ENCODE results near the gene ZMAT5.

The ZMAT5 gene, protein sequence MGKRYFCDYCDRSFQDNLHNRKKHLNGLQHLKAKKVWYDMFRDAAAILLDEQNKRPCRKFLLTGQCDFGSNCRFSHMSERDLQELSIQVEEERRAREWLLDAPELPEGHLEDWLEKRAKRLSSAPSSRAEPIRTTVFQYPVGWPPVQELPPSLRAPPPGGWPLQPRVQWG

DNA sequence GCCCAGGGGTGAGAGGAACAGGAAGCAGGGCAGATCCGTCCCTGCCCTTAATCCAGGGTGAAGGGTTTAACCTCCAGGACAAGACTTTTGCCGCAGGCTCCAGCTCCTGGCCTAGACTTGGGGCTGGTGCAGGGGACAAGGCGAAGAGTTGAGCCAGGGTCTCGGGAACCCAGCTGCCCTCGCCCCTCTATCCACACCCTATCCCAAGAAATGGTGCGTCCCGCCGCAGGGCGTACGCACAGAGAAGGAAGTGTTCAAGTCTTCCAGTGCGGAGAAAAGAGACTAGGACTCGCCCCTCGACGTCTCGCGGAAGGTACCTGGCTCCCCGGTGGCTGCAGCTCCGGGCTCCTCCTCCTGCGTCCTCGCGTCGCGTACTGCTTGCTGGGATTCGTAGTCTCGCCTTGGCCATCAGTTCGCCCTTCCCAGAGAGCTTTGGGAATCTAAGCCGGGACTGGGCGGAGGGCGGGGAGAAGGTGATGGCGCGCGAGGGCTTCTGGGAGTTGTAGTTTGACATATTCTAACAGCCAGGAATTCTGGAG, at the start of gene ZMAT5:
Gene ZMAT5, minus strand, starts transcription at position 376 of the 539 bp plus-strand sequence. CDS start 18,463 bp downstream, outside the sequence.
- DNase-seq: peak; percentile 97

GRCh38 chr22:29816539-29816938, 49.7 kb upstream of the ZMAT5 start:
- no peak for DNase-seq

- DNase-seq: no peak
Observed at GRCh38 chr22:29816128-29816527, 49.3 kb upstream of the ZMAT5 start.

DNA sequence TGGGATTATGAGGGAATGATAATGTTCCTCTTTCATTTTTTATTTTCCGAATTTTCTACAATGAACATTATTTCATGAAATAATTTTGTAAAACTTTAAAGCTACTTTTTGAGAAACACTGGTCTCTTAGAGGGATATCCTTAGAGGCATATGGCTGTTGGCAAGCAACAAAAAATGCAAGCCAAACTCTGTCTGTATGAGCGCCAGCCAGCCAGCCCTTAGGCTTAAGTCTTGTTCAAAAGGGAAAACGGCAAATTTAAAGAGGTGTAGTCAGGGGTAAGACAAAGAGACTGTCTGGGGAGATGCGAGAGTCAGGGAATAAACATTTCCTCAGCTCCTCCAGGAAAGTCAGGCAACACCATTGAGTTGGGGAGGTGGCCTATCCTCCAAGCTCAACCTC, 48.8 kb upstream of the ZMAT5 start:
- DNase-seq: no peak

DNA sequence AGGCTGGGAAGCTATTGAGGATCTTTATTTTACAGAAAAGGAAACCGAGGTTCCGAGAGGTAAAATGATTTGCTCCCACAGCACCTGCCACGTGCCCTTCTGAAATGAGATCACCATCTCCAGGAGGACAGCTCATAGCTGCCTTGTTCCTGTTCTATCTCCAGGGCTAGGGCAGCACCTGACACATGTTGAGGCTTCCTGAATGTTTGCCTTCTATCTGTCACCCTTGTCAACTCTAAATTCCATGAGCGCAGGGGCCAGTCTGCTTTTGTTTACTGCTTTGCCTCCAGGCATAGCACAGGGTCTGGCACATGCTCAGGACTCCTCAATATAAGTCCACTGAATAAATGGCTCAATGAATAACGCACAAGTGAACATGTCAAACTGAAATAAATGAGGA, 47.2 kb upstream of the ZMAT5 start:
- DNase-seq: no peak

DNA sequence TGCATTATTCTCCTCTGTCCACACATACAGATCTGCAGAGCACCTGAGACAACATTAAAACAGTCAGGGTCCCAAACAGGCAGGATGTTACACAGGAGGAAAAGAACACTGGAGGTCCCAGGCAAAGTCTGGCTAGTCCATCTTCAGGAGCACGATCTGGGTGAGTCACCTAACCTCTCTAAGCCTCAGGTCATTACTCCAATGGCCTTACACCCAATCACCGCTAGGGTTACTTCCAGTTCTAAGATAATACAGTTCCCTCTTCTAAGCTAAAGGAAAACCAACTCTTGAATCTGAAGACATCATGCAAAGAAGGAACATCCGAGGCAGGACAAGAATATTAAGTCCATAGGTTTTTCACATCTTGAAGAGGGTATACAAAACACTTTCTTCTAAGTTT, 46.8 kb upstream of the ZMAT5 start:
- DNase-seq: no peak

DNA sequence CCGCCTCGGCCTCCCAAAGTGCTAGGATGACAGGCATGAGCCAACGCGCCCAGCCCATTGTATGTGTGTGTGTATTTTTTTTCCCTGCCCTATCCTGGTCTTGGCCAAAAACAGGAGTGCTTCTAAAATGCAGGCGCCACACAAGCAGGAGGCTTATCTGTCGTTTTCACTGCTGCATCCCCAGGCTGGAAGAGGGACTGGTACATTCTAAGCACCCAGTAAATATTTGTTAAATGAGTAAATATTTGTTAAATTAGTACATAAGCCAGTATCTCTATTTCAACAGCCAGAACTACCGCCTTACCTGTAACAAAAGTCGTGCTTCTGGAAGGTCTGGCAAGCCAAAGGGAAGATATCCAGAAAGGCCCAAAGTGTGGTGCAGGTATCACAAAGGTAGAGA, 46.3 kb upstream of the ZMAT5 start:
- no peak for DNase-seq

DNA sequence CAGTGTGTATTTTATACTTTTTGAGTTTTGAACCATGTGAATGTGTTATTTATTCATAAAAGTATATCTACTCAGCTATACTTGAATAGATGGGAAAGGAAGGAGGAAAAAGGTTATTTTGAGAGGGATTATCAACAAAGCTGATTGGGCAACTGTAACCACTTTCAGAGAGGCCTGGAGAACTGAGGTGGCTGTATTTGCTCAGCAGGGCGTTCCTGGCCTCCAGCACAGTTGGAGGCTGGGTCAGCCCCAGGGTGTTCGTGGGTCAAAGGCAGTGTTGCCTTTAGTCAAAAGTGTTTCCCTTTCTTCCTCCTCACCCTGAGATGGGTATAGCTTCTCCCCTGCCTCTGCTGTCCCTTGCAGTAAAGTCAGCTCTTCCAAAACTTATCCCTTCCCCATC, 44.6 kb upstream of the ZMAT5 start:
- no peak for DNase-seq

GRCh38 chr22:29810216-29810615, 43.4 kb upstream of the ZMAT5 start:
- no peak for DNase-seq

GRCh38 chr22:29806196-29806595, 39.4 kb upstream of the ZMAT5 start:
- DNase-seq: no peak

DNA sequence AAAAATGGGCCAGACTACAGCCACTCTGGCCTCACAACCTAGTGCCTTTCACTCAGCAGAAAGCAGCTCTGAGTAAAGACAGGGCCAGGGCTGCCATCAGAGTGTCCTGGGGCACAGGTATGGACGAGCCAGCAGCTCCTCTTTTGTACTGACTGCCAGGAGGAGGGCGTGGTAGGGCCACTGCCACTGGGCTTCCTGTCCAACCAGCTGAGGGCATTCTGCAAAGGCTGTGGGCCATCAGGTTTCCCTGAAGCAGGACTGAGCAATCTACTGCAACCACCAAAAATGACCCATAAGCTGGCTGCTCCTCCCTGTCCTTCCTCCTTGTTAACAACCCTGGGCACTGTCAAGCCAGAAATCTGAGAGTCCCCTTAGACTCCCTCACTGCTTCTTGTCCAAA, 38.2 kb upstream of the ZMAT5 start:
- no peak for DNase-seq

GRCh38 chr22:29803190-29803589, 36.4 kb upstream of the ZMAT5 start:
- no peak for DNase-seq

DNA sequence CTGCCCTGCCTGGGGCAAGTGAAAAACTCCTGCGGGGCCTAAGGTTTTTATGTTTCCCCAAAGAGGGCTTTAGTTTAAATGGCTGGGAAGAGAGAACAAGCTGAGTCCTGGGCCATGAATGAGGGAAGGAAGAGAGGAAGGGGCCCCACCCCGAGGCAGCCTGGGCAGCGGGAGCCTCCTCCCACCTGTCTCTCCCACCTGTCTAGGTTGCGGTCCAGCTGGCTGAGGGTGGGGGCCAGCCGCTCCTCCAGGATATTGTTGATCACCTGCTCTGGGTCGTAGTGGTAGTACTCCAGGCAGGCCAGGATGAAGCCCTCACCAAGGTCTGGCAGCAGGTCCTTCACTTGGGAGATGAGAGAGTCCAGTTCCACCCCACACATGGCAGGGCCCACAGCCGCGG, 35.0 kb upstream of the ZMAT5 start:
- DNase-seq: no peak

- DNase-seq: no peak
Observed at GRCh38 chr22:29801153-29801552, 34.3 kb upstream of the ZMAT5 start.

DNA sequence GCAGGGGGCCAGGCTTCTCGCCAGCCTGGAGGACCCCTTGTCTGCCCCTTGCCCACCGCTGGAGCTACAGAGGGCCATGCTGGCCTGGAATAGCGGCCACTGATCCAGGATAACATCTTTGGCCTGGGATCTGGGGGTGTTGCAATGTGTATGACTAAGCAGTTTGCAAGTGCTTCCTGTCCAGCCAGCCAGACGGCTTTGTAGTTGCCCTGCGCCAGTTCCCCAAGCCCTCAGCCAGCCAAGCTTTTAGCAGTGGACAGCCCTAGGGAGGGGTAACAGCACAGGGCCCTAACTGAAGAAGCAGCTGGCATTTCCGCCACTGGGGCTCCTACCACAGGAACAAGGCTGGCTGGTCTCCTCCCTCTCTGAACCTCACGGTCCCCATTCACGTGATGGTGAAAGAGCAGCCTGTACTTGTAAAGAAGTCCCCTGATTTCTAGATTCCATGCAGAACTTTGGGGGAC, 32.4 kb upstream of the ZMAT5 start:
- DNase-seq: peak; percentile 89

DNA sequence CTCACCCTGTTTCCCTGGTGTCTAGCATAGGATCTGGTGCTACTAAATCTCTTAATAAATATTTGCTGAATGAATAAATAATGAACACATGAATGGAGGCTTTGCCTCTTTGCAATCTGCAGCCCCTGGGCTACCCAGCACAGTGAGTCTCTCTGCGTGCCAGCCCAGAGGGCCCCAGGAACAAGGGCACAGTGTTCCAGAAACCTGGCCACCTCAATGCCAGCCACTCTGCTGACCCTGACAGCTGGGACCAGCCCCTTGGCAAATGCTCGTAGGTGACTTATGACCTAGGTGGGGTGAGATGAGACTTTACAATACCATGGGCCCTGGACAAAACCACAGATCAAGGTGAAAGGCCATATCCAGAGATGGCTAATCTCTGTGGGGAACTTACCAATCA, 32.0 kb upstream of the ZMAT5 start:
- DNase-seq: no peak

DNA sequence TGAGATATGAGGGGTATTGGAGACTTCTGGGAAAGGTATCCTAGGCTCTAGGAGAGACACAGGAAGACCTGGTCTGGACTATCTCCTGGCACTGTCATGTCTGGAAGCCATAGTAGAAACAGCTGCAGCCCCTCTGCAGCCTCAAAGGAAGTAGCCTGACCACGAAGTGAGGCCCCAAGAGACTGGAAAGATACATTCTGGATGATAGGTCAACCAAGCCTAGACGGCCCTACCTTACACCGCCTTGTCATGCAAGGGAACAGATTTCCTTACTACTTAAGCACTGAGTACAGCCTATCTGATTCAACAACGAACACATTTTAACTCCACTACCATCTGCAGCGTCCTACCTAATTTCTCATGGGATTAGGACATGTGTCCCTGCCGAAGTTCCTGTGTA, 31.5 kb upstream of the ZMAT5 start:
- peak; percentile 1 for DNase-seq

DNA sequence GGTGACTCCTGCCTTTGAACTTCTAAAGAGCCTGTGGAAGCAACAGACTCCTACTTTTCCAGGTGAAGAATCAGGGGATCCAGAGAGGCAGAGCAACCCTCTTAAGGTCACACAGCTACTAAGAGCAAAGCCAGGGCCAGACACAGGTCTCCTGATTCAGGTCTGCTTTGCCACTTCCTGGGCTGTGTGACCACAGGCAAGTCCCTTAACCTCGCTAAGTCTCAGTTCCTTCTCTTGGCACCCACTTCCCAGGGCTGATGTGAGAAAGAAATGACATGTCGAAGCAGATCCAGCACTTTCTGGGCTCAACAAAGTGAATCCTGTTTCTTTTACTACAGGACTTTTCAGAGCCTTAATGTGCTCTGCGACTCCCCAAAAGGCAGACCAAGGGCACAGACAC, 30.5 kb upstream of the ZMAT5 start:
- DNase-seq: peak; percentile 80

DNA sequence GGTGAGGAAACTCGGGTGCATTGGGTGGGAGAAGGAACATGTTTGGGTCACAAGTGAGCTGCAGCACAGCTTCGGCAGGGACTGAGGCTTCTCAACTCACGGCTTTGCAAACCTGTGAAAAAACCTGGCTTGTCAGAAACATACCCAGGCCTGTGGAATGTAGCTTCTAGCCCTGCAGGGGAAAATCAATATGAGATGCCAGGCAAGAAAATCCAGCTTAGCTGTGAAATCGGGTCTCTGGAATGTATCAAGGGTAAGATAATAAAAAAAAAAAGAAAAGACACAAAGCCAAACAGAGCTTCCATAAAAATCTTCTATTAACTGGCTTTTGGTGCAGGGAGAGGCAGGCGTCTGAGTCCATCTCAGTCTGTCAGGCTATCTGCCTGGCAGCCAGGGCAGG, 28.9 kb upstream of the ZMAT5 start:
- DNase-seq: no peak

- no peak for DNase-seq
Observed at GRCh38 chr22:29793396-29793795, 26.6 kb upstream of the ZMAT5 start.

DNA sequence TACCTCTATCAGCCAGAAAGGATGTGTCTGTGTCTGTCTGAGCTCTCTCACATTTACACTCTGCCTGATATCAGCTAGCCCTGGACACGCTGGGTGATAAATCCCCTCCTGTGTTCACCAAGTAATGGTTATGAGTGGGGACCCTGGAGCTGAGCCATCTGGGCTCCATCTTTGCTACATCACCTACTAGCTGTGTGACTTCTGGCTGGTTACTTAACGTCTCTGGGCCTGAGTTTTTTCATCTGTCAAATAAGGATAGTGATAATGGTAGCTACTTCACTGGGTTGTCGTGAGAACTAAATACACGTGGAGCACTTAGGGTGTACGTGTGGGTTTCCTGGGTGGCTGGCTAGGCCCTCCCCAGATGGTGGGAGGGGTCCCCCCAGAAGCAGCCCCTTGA, 23.3 kb upstream of the ZMAT5 start:
- DNase-seq: no peak

DNA sequence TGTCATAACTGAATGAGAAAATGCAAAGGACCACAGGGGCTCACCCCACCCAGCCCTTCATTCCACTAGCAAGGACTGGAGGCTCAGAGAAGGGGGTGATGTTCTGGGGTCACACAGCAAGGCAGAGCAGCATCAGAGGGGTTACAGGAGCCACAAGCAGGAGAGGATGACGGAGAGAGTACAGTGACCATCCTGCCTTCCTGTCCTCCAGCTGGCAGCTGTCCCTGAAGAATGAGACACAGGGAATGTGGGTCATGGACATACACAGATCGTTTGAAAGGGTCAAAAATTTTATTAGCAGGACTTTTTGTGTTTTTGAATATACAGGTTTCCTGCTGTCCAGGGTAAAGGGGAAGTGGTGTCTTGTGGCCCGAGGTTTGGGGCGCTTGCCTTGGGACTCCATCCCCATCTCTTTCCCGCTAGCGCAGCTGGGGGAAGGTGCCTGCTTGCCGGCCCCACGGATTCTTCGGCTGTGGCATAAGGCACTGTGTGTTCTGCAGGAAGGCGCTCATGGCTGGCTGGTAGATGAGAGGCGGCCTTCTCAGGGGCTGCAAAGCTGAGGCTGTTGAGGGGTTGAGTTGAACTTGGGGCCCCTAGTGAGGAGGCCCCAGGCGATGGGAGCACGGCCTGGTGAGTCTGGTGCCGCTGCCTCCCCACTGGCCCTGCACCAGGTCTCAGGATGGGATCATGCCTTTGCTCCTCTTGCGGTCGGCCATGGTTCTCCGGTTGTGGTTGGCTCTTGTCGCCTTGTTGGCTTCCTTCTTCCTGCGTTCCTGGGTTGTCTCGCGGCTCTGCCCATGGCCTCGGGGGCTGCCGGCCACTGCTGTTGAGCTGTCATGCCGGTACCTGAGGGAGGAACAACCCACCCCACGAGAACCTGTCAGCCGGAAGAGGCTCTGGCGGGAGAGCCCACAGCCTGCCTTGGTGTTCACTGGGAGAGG, 21.8 kb upstream of the ZMAT5 start:
- no peak for DNase-seq

DNA sequence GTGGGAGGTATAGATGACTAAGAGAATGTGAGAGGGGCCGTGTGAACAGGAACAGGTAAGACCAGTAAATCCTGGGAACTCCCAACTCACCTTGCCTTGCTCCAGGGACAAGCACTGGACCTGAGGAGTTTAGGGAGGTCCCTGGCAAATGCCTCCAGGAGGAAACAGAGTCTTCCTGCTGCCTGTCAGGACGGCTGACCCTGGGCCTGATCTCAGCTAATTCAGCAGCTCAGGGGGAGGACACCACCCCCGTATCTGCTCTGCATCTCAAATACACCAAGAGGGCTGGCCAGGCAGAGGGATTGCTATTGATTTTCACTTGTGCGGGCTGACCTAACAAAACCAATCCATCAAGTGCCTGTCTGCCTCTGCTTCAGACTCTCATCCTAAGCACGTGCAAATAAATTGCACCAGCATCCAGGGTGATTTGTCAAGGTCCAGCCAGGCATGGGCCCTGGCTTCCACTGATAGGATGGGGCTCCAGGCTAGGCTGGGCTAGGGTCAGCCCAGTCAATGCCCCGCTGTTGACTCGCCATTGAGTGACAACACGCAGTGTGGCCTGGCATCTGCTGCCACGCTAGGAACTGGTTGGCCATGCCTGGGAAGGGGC, 20.7 kb upstream of the ZMAT5 start:
- no peak for DNase-seq

DNA sequence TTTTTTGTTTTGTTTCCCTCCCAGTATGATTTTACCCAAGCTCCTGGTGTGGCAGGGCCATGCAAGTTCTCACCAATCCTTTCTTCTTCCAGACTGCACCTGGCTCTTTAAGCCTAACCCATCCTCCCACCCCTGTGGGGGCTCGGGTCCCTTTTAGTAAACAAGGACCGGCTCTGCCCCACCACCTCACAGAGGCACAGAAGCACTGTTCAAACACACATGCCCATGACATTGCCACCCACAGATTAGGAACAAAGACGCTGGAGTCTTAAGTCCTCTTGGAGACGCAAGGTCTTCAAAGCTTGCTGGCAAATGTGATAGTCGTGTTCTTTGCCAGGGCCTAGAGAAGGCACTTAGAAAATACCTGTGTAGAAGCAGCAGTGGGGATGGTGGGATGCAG, 19.2 kb upstream of the ZMAT5 start:
- no peak for DNase-seq

Measured in inflammatory macrophage treated with lipopolysaccharide for 4 hours (primary cell).